Activated naive CD8-positive, alpha-beta T cell treated with anti-CD3 and anti-CD28 coated beads, Interleukin-2, amount 50 U/mL, for 16 hours (primary cell): ENCODE results near the gene PIM2.

Source experiments
- DNase-seq: peaks from one replicate; pipeline ENCODE4 v3.0.0-alpha.2; 2020; ENCODE audit warnings: low read depth, low spot score

The PIM2 gene

DNA sequence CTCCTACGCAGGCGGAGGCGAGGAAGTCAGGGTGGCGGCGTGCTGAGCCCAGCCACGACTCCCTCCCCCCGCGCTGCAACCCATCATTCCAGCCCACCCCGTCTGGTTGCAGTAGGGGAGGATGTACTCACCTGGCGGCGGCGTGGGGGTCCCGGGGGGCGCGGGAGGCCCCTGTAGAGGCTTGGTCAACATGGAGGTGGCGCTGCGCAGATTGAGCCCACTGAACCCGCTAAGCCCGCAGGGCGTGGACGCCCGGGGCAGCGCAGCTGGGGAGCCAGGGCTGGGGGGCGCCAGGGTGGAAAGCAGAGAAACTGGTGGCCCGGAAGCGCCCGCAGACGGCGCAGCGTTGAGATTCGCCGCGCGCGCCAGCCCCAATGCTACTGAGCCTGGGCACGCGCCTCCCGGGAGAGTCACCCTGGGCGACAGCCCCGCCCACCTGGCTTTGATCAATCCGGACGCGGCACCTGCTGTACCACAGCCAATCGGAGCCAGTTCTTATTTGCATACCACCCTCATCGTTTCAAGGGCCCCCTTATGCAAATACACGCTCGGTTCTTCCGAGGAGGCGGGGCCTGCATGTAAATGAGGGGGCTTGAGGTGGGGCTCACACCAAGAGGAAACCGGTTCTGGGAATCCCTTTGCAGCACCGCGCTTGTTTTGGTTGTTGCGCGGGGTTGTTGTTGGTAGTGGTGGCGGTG lies at the start of gene PIM2:
PIM2 (minus strand) TSS at position 382 of the 698 bp plus-strand sequence; CDS start at position 192, 190 bp downstream.
- peak; percentile 77 for DNase-seq

DNA sequence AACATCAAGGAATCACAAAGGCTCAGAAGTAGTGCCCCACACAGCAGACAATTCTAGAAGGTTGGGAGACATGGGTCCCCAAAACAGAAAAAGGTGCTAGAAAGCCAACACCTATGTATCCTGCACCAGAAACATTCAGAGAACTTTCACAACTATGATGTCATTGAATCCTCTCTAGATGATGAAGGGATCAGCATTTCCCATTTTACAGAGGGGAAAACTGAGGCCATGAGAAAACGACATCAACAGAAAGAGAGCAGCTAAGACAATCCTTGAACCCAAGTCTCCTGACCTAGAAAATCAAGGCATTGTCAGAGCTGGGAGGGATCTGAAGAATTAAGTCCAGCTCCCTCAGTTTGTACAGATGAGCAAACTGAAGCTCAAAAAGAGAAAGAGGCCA lies 49.6 kb upstream of the PIM2 start:
- no peak for DNase-seq

DNA sequence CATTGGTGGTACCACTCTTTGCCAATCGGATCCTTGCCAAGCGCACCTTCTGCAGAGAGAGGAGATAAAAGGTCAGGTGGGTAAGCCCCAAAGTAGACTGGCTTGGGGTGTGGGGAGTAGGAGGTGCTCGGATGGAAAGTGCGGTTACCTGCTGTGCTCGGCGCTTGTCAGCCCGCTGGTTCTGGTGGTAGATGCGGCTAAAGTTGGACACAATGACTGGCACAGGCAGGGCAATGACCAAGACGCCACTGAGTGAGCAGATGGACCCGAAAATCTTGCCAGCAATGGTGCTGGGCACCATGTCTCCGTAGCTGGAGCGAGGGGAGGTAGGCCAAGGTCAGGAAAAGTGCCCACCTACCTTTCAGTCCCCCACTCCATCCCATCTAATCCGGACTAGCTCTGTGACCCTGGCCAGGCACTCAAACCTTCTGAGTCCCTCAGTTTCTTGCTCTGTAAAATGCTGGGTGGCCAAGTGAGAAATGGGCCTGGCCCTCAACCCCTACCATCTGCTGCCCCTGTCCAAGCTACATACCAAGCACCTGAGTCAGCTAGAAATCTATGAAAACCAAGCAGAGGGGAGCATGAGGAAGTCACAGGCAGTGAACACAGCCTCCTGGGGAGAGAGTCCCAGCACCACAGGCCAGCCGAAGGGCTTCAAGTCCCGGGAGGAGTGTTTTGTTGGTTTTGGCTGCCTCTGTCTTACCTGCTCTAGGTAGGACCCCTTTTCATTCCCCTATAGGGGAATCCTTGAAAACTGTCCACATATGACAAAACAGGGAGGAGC lies 48.2 kb upstream of the PIM2 start:
- DNase-seq: no peak

DNA sequence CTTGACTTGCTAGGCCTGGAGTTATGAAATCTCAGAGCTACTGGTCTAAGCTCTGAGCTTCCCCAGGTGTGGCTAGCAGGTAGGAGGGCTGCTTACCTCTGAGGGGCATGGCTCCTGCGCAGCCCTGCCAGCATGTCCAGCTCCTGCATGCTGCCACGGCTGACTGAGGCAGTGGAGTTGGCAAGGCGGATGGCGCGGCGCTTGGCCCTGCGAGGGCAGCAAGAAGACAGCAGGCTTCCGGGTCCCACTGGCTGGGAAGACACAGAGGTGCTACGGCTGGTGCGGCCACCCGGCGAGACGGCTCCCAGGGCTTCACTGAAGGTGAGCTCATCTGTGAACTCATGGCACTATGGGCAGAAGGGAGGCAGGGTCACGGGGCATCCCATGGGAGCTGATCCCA lies 47.1 kb upstream of the PIM2 start:
- DNase-seq: no peak

DNA sequence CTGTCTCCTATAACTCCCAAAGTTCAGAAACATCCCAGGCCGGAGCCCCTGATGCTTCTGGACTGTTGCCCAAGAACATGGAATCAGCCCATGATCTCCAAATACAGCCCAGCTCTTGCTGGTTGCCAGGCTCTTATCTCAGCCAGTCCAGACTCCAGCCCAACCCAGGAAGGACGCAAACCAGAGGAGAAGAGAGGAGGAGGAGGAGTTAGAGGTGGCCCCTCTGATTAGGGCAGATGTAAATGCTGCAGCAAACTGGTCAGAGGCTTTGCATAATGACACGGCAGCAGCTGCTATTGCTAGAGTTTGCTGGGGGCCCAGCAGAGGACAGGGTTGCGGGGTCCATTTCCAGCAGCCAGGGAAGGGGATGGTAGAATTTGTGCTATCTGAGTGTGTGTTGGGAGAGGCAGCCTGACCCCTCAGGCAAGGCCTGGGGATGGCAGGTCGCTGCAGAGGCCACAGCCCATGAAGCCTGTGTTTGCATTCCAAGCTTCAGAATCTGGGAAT lies 42.8 kb upstream of the PIM2 start:
- DNase-seq: no peak

DNA sequence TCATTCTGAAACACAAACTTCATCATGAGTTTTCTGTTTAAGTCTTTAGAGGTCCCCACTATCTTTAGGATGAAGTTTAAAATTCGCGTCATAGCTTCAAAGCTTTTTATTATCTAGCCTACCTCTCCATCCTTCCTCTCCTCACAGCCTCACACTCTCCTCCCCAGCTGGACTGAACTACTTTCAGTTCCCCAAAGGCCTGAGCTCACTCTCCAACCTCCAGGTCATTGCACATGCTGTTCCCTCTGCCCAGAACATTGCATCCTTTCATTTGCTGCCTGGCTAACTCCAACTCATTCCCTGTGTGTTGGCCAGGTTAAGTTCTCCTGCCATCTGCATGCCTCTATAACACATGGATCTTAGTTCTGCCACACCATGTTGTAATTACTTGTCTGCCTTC lies 41.5 kb upstream of the PIM2 start:
- no peak for DNase-seq

DNA sequence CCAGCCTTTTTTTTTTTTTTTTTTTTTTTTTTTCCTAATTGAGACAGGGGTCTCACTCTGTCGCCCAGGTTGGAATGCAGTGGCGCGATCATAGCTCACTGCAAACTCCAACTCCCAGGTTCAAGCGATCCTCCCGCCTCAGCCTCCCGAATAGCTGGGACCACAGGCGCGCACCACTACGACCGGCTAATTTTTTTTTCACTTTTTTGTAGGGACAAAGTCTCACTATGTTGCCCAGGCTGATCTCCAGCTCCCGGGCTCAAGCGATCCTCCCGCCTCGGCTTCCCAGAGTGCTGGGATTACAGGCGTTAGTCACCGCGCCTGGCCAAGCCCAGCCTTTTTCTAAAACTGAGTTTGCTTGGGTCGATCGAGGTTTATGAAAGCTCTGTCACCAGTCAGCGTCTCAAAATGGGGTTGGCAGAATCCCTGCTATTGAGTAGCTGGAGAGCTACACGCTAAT lies 39.8 kb upstream of the PIM2 start:
- DNase-seq: no peak

DNA sequence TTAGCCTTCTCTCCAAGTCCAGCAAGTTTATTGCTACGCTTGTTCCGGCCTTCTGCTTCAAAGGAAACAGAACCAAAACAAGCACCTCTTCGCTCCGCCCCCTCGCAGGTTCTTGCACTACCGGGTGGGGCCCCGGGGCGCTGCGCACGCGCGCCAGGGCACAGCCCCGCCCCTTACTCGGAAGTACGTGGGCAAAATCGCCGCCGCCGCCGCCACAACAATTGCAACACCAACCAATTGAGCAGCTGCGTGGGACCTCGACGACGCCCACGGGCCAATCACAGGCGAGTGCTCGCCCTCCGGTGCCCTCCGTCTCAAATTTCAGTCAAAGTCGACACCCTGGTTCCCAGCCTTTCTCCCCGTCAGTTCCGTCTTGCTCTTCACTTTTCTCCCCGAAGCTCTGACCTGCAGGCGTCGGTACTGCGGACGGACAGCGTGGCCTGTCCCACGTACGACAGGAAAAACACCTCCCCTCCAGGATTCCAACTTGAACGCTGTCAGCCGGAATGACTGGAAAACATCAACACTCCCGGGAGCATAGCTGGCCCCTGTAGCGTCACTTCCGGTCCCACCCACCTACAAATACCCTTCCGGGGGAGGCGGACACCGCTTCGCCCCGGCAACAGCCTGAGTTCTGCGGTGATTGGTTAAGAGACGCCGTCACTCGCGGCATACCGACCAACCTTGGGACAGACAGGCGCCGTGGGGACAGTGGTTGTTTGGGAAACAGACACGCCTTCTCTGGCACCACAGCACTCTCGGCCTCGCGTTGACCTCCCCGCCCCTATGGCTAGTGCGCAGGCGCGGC lies 39.2 kb upstream of the PIM2 start:
- peak; percentile 77 for DNase-seq

DNA sequence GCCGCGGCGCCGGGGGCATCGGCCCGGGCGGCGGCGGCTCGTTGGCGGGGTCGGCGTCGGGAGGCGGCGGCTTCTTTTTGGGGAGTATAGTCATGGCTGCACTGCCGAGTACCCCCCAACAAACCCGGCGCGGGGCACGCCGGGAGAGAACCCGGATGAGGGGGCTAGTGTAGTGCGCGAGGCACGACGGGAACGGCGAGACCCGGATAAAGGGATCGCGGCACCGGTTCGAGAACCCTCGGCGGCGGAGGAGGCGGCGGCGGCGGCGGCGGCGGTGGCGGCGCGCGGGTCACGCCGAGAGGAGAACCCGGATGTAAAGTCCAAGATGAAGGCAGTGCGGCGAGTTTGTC lies 38.6 kb upstream of the PIM2 start, which contains the start of gene OTUD5:
OTUD5 (minus strand) TSS at position 131 of the 350 bp plus-strand sequence; CDS start at position 94, 37 bp downstream.
- peak; percentile 51 for DNase-seq

DNA sequence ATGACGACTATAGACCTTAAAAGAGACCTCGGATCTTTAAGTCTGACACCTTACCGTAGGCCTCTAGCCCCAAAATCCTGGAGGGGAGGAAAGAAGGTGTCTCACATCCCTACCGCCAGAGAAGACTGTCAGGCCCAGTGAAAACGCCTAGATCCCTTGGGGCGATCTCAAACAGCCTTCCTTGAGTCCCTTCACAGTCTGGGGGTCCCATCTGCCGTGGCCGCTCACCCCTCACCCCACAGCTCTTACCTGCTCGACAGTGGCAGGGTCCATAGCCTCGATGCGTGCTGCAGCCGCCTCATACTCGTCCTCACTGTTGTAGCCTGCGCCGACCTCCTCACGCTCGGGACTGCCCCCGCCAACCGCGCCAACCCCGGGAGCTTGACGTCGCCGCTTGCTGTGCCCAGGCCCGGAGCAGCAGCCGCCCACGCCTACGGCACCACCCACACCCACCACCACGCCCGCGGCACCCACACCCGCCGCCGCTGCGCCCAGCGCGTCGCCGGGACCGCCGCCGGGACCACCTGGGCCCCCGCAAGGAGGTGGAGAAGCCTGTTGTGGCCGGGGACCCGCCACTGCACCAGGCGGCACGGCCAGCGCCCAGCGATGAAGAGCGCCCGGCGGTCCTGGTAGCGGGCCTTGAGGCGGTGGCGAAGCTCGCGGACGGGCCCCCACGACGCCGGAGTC lies 38.0 kb upstream of the PIM2 start:
- peak; percentile 11 for DNase-seq

DNA sequence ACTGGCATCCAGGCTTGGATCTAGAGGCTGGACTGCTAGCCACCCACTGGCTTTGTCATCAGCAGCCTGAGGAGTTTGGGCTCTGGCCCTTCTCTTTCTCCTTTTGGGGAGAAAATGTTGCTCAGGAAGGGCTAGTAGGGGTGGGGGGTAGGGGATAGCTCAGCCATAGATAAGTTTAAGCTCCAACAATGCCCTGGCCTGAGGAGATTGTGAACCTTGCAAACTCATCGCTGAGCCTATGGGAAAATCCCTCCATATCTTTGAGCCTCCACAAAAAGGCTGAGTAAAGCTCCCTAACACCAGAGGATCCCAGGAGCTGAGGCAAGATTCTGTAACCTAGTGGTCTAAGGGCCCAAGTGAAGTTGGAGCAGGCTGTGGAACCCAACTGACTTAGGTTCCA lies 29.8 kb upstream of the PIM2 start:
- DNase-seq: no peak

DNA sequence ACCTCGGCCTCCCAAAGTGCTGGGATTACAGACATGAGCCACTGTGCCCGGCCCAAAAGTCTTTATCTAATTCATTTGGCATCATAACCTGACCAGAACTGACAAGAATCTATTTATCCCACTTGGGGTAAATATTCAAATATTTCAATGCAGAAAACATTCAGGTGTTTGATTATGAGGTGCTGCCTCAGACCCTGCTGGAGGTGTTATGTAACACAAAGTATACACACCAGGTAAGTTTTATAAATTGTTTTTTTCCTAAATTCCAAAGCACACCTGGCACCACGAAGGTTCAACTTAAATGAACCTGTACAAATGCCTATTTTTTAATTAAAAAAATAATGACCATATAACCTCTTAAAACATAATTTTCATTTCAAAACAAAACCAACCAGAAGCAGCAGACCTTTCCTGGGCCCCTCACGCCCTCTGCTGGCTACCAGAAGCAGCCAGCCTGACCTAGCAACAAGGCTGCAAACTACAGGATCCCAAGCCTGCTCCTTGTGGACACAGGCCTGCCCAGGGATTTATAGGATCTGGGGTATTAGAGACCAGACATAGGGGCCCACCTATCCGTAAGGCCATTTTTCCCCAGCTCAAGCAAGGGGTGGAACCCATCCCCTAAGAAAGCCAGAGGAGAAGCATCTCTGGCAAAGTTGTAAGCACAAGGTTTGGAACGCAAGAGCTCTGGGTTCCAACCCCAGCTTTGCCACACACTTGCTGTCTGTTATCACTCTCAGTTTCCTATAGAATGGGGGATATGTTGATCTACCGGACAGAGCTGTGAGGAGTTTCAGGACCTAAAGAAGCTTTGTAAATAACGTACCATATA lies 26.9 kb upstream of the PIM2 start:
- DNase-seq: no peak

DNA sequence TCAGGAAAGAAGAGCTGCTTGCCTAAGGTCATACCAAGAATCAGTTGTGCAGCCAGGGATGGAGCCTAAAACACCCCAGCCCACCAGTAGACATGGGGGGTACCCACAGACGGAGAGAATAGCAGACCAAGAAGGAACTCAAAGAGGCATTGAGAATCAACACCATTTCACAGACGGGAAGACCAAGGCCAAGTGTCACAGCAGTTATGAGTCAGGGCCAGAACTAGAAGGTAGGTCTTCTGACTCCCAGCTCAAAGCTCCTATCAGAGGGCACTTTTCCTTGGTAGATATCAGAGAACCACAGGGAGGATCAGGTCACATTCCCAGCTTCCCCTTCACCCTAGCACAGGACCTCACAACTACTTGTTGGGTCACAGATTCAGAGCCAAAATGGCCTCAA lies 24.1 kb upstream of the PIM2 start:
- DNase-seq: no peak

DNA sequence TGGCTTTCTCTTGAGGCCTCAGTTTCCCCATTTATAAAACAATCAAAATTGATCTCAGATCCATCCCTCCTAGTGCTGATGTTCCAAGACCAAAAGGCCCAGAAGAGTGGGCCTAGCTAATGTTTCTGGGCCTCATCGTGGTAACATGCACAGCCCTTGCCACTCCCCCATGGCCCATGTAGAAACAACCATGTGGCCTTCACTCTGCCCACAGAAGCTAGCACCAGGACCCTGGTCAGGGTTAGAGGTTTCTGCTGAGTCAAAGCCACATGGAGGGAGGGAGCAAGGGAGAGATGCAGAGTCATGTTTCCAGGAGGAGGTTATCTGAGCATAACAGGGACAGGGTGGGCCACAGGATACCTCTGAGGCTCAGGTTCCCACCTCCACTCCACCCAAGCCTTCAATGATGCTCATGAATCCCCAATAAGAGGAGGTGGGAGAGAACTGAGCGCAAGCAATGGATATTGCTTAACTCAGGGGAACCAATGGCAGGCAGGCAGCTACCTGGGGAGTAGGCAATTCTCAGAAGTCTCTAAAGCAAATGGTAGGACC lies 21.7 kb upstream of the PIM2 start:
- DNase-seq: no peak

DNA sequence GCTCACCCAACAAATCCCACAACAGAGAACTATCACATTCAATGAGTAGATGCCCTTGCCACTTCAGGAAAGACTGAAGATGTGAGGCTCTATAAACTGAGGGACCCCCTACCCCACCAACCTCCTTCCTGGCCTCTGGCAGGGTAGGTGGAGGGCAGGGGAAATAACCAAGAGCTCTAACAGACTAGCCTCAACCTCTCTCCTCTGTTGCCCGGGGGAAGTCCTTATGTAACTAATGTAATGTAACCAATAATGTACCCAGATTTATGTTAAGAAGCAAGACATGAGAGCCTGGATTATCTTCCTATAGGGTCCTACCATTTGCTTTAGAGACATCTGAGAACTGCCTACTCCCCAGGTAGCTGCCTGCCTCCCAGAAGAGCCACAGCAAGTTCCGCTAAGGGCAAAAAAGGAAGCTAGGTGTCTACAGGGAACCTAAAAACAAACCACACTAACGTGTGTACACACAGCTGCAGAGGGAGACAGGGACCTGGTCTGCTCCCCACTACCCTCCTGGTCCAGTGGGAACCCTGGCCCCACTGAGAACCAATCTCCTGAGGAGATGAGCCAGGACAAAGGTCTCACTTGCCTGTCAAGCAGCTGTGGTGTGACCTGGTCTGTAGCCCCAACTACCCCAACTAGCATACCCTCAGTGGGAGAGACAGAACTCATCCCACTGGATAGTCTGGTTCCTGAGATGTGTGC lies 20.9 kb upstream of the PIM2 start:
- DNase-seq: no peak

DNA sequence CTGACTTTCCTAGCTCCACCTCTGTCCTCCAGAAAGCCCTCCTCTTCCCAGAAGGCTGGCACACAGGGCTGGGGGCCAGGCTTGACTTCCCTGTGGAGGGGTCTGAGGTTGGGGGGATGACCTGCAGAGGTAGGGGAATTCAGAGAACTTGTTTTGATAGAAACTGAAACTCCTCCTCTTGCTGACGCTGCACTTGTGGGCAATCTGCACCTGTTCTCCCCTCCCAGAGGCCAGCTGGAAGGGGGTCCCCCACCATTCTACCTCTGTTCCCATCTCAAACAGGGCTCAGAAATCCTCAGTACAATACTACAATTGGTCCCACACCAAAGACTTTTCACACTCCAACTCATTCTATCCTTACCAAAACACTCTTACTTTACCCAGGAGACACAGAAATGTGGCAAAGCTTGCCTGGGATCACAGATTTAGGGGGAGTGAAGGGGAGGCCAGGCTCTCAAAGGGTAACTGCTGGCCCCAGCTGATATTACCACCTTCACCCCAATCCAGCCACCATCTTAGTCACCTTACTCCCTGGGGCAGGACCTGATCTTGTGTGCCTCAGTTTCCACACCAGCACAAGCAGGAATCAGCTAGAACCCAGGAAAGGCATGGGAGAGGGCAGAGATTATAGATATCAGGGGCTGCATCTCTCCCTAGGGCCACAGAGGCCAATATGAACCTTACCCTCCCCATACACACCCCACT lies 20.0 kb upstream of the PIM2 start:
- DNase-seq: peak; percentile 58

DNA sequence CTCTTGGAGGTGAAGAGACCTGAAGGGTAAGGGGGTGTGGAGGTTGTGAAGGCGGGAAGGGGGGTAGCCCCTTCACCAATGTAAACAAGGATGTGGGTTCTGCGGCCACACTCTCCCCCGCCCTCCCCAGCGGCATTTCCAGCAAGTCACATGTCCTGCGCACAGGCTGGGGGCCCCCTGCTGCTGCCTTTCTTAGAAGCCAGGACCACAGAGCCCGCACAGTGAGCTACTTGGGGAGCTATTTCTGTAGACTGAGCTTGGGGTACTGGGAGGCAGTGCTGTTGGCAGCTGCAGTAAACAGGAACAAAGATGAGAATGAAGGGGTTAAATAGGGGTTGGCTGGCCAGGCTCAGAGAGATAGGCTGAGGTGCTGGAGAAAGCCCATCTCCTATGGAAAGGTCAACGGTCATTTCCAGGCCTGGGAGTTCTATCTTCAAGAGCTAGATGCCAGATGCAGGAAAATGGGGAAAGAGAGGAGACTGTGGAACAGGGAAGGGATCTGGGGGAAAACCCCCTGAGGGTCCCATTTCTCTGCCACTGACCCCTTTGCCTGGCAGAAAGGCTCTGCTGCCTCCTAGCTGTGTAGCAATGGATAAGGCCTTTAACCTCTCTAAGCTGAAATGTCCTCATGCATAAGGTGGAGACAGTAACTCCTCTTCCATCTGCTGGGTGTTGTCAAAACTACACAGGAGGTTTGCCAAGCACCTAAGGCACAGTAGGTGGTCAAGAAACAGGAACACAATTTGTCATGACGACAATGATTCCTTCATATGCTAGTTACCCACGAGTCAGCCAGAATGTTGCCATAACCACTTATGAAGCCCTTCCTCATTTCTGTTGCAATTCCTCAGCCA lies 18.5 kb upstream of the PIM2 start:
- DNase-seq: peak; percentile 61

DNA sequence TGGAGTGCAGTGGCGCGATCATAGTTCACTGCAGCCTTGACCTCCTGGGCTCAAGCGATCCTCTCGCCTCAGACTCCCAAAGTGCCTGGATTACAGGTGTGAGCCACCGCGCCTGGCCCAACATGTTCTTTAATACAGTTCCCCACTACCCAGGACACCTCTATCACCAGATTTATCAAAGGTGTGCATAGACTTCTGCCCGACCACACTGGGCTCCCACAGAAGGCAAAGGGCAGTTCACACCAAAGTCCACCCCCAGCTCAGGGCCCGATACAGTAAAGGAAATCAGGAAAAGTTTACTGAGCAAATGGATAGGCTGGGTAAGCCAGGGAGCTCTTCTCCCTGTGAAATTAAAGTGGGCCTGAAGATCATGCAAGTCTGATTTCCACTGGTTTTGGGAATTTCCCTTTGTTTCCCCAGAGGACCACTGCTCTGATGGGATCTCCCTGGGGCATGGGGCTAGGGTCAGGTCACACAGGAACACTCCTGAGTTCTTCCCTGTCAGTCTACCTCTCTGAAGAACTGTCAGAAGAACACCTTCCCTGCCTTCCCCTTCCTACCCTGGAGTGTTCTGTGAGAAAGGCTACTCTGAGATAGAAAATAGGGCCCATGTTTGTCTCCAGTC lies 17.7 kb upstream of the PIM2 start:
- no peak for DNase-seq
